K562 (cell line): Measurements from ENCODE around the gene UNC79. TPM values are rescaled to one million over a fixed set of nuclear protein-coding genes. Genes with fewer than 3 reads are reported as not detected.

Experiments
- ATAC-seq: fragments of 200-7000 bp; cut with Tn5 transposase; 3 replicates; pipeline ENCODE4 v1.9.1; 2020; ENCODE audit warnings: moderate library complexity
- BruUV-seq: library from RNA; stranded (reverse); fragments of 400-500 nt; replicated peaks from 2 replicates; lab custom pipeline; 2021; lab: Mats Ljungman, UMichigan
- CTCF ChIA-PET: fragments of 300-600 bp; formaldehyde crosslinking; extraction: SDS; loops from one replicate; lab custom pipeline; 2021; ENCODE audit warnings: low intra/inter-chr PET ratio; lab: Yijun Ruan, JAX
- POLR2A ChIA-PET: fragments of 300-600, 350-650 bp; sonication (Branson Sonifier 250); formaldehyde crosslinking; extraction: SDS; loops from one replicate; lab custom pipeline; 2021; ENCODE audit warnings: antibody characterized with exemption, inconsistent platforms; lab: Yijun Ruan, JAX
- DNase-seq, 4 experiments: peaks; one replicate each; pipeline versions ENCODE4 v3.0.0 to v3.0.0-alpha.2; 2011 to 2018; ENCODE audit warnings: low spot score in 3 of 4, mixed read lengths in 3 of 4; ENCODE audit errors: extremely low read depth in 1 of 4
- FAIRE-seq: peaks from 2 replicates; lab custom pipeline; 2011; peaks lifted over from hg19 to GRCh38; lab: Jason Lieb, UNC
- H2AFZ ChIP-seq: 2 replicates; pipeline ENCODE4 v1.6.0; 2011; ENCODE audit warnings: low read depth, low read length, control low read depth, inconsistent platforms
- H3K27ac ChIP-seq: fragments of 200-600 bp; 3 replicates; pipeline ENCODE4 v1.8.0; 2011; ENCODE audit warnings: low read depth, mild to moderate bottlenecking, control low read depth, inconsistent platforms, low read length, moderate library complexity, mixed read lengths; ENCODE audit errors: extremely low read depth
- H3K27me3 ChIP-seq, 2 experiments: fragments of 300-600 bp in 1 of 2; 2 replicates in 1 of 2; 3 replicates in 1 of 2; pipeline versions ENCODE4 v1.6.0 to v1.8.0; 2011; ENCODE audit warnings: inconsistent platforms in 2 of 2, low read length in 2 of 2, mild to moderate bottlenecking in 1 of 2, mixed read lengths in 1 of 2, moderate library complexity in 1 of 2; ENCODE audit not compliant: control insufficient read depth in 2 of 2, insufficient read depth in 2 of 2
- H3K36me3 ChIP-seq: fragments of 300-600 bp; 3 replicates; pipeline ENCODE4 v1.8.0; 2011; ENCODE audit warnings: mild to moderate bottlenecking, low read length, inconsistent platforms; ENCODE audit not compliant: control insufficient read depth, insufficient read depth
- H3K4me1 ChIP-seq, 2 experiments: fragments of 200-600 bp in 1 of 2; replicated peaks in 1 of 2; 2 replicates in 1 of 2; 3 replicates in 1 of 2; pipeline versions ENCODE4 v1.5.1 to v1.8.0; 2011; ENCODE audit warnings: inconsistent platforms in 2 of 2, low read length in 2 of 2, mild to moderate bottlenecking in 1 of 2, mixed read lengths in 1 of 2, moderate library complexity in 1 of 2; ENCODE audit not compliant: control insufficient read depth in 2 of 2, insufficient read depth in 2 of 2
- H3K4me2 ChIP-seq: 2 replicates; pipeline ENCODE4 v1.6.1; 2011; ENCODE audit warnings: low read length, control low read depth, inconsistent platforms, mixed read lengths; ENCODE audit not compliant: insufficient read depth
- H3K4me3 ChIP-seq: fragments of 200-600 bp; sonication (generic), shearing (Covaris generic); 2 replicates; pipeline ENCODE4 v1.5.1; 2016; ENCODE audit warnings: control low read depth, inconsistent platforms
- H3K79me2 ChIP-seq: fragments of 200-600 bp; 3 replicates; pipeline ENCODE4 v1.8.0; 2011; ENCODE audit warnings: low read length, inconsistent platforms; ENCODE audit not compliant: control insufficient read depth, insufficient read depth
- H3K9ac ChIP-seq, 2 experiments: 2 replicates each; pipeline versions ENCODE4 v1.6.0 to v1.6.1; 2011; ENCODE audit warnings: low read depth in 2 of 2, low read length in 2 of 2, control low read depth in 1 of 2, inconsistent platforms in 1 of 2, mild to moderate bottlenecking in 1 of 2, mixed read lengths in 1 of 2; ENCODE audit not compliant: insufficient read depth in 1 of 2
- H3K9me1 ChIP-seq: one replicate; pipeline ENCODE4 v1.6.0; 2011; ENCODE audit warnings: inconsistent platforms, mild to moderate bottlenecking, low read length, moderate library complexity; ENCODE audit not compliant: control insufficient read depth, insufficient read depth
- H3K9me3 ChIP-seq: replicated peaks from 2 replicates; pipeline ENCODE4 v1.5.1; 2011; ENCODE audit warnings: low read depth, low read length, inconsistent platforms; ENCODE audit not compliant: control insufficient read depth, insufficient read depth
- H4K20me1 ChIP-seq: replicated peaks from 2 replicates; pipeline ENCODE4 v1.6.1; 2011; ENCODE audit warnings: low read length, inconsistent platforms, mixed read lengths; ENCODE audit not compliant: control insufficient read depth, insufficient read depth
- DPF2 ChIP-seq: fragments of 450-650 bp; IDR thresholded peaks from 2 replicates; pipeline ENCODE4 v1.6.1; 2016
- ERF ChIP-seq: fragments of 450-650 bp; formaldehyde crosslinking; IDR thresholded peaks from 2 replicates; pipeline ENCODE4 v1.4.0; 2020; ENCODE audit warnings: mild to moderate bottlenecking, mixed read lengths
- KAT8 ChIP-seq: fragments of 450-650 bp; IDR thresholded peaks from 2 replicates; pipeline ENCODE4 v1.6.1; 2016; ENCODE audit warnings: low read depth, mild to moderate bottlenecking
- KHSRP ChIP-seq: fragments of 450-650 bp; IDR thresholded peaks from 2 replicates; pipeline ENCODE4 v1.6.1; 2017
- PCBP1 ChIP-seq: fragments of 200-400 bp; formaldehyde crosslinking; IDR thresholded peaks from 2 replicates; pipeline ENCODE4 v1.6.1; 2018; ENCODE audit warnings: mild to moderate bottlenecking, low read depth, low read length; ENCODE audit not compliant: poor library complexity, severe bottlenecking
- TCF7L2 ChIP-seq: fragments of 150-350 bp; IDR thresholded peaks from 2 replicates; pipeline ENCODE4 v1.6.1; 2016; ENCODE audit warnings: low read depth, mild to moderate bottlenecking, low read length, moderate library complexity
- WGBS: fragments of 100-300 bp; shearing (Covaris generic); methylation state at CpG from one replicate; pipeline ENCODE4 v1.1.6; 2016; ENCODE audit warnings: low coverage, mixed read lengths; ENCODE audit not compliant: insufficient coverage; ENCODE audit errors: missing lambda C conversion rate; 5-methylcytosine and 5-hydroxymethylcytosine counted together
- in situ Hi-C: fragments of 300-500 bp; cut with MboI; formaldehyde crosslinking; loops from 4 replicates; pipeline ENCODE4 v1.15.0; 2018; ENCODE audit warnings: inconsistent platforms, mixed read lengths
- intact Hi-C: fragments of 100-400 bp; cut with micrococcal nuclease; formaldehyde crosslinking; loops from 2 replicates; pipeline ENCODE4 v1.14.2; 2022
- polyA plus RNA-seq, 8 experiments: library from polyadenylated mRNA; depleted of rRNA in 4 of 8; stranded (reverse) in 5 of 8; unstranded in 3 of 8; fragments of >200 nt; fragmentation: Nextera tagmentation in 2 of 8; fragmentation: Illumina TruSeq in 1 of 8; extraction: Ambion mirVana in 2 of 8; extraction: Trizol in 1 of 8; gene quantifications; 2 replicates each; pipeline versions ENCODE4 v1.2.1 to v1.2.3, GENCODE V29; 2011 to 2014; ENCODE audit warnings: inconsistent platforms in 1 of 8, missing spikeins in 1 of 8
- total RNA-seq, 7 experiments: library from RNA; depleted of rRNA in 6 of 7; stranded (reverse); fragments of >200 nt in 6 of 7; fragmentation: Illumina TruSeq in 2 of 7; extraction: Trizol in 2 of 7; gene quantifications; 2 replicates each; pipeline versions ENCODE4 v1.2.1 to v1.2.3, GENCODE V29; 2011 to 2021; ENCODE audit warnings: low replicate concordance in 1 of 7
- TF ChIP-seq, protein P1 (sequence below): fragments of 250-450 bp; sonication (Bioruptor Pico); IDR thresholded peaks from 2 replicates; pipeline ENCODE4 v1.5.0; 2021; ENCODE audit warnings: mild to moderate bottlenecking, borderline replicate concordance
- TF ChIP-seq, protein P2 (sequence below): sonication (generic); formaldehyde crosslinking; IDR thresholded peaks from 2 replicates; pipeline ENCODE4 v1.8.1; 2022; ENCODE audit warnings: missing genetic modification reagents

The UNC79 gene
- total and polyA plus RNA-seq, 9 of the 15 experiments (the other 6 are each of a cell fraction or from before 2014, with no cell fraction given): under 0.01 to 0.04 (median 0.01) TPM; not detected in 6

GRCh38 chr14:93566065-93566693 is 135.4 kb downstream of the UNC79 start:
- WGBS: 1% methylated on average over 9 of the region's 10 CpGs
- no peak for FAIRE-seq
- ChIA-PET POLR2A (no interaction called here), CTCF (no interaction called here)
- no peaks in the 10 kb centered on the region for H3K4me1 ChIP-seq
- no peaks in the 10 kb centered on the region for H3K9me1 ChIP-seq
- no TSS peak for BruUV-seq
- no peak for TF ChIP-seq KHSRP
- no peak for TF ChIP-seq DPF2
- no peak for TF ChIP-seq TCF7L2
- TF ChIP-seq PCBP1: no peak
- TF ChIP-seq, protein P1, sequence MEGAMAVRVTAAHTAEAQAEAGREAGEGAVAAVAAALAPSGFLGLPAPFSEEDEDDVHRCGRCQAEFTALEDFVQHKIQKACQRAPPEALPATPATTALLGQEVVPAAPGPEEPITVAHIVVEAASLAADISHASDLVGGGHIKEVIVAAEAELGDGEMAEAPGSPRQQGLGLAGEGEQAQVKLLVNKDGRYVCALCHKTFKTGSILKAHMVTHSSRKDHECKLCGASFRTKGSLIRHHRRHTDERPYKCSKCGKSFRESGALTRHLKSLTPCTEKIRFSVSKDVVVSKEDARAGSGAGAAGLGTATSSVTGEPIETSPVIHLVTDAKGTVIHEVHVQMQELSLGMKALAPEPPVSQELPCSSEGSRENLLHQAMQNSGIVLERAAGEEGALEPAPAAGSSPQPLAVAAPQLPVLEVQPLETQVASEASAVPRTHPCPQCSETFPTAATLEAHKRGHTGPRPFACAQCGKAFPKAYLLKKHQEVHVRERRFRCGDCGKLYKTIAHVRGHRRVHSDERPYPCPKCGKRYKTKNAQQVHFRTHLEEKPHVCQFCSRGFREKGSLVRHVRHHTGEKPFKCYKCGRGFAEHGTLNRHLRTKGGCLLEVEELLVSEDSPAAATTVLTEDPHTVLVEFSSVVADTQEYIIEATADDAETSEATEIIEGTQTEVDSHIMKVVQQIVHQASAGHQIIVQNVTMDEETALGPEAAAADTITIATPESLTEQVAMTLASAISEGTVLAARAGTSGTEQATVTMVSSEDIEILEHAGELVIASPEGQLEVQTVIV (CRISPR knock-in tag): no peak
- TF ChIP-seq ERF (CRISPR knock-in tag): no peak
- no peak for TF ChIP-seq KAT8
- TF ChIP-seq, protein P2, sequence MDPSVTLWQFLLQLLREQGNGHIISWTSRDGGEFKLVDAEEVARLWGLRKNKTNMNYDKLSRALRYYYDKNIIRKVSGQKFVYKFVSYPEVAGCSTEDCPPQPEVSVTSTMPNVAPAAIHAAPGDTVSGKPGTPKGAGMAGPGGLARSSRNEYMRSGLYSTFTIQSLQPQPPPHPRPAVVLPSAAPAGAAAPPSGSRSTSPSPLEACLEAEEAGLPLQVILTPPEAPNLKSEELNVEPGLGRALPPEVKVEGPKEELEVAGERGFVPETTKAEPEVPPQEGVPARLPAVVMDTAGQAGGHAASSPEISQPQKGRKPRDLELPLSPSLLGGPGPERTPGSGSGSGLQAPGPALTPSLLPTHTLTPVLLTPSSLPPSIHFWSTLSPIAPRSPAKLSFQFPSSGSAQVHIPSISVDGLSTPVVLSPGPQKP (CRISPR knock-in tag): no peak
- H3K36me3 ChIP-seq: no peaks in the 10 kb centered on the region
- no peak overlapping the region for H3K4me3 ChIP-seq
- no peak overlapping the region for H3K27ac ChIP-seq
- H3K9ac ChIP-seq: no peak overlapping the region
- no peak for DNase-seq
- no peak overlapping the region for H2AFZ ChIP-seq
- H3K27me3 ChIP-seq: no peaks in the 10 kb centered on the region
- H3K79me2 ChIP-seq: no peaks in the 10 kb centered on the region
- intact Hi-C loops: no loop called here
- H3K4me2 ChIP-seq: no peak overlapping the region
- no peak for ATAC-seq
- H3K9me3 ChIP-seq: no peaks in the 10 kb centered on the region
- H4K20me1 ChIP-seq: no peaks in the 10 kb centered on the region
- in situ Hi-C loops: no loop called here
